ENCODE data around the gene LILRB2.
"Not testable (repeated sequence)": the region's sequence is repeated elsewhere in the genome, so short reads cannot be mapped to it uniquely, and the experiment has no call there.

LILRB2 gene

GRCh38 chr19:54281007-54281728 lies at the start of gene LILRB2:
TSS of gene LILRB2 (minus strand) at chr19:54281110. CDS start at chr19:54280496, 614 bp downstream.
- H3K4me1 Mint-ChIP-seq (ENCODE audit: low read depth): peaks cover 4% of the 10 kb centered on the region
- H3K9me3 Mint-ChIP-seq: no peaks in the 10 kb centered on the region
- H3K4me3 Mint-ChIP-seq: no peak within 1 kb of the TSS
- no peak within 1 kb of the TSS for H3K27ac Mint-ChIP-seq
- peaks cover 30% of the 10 kb centered on the region for H3K27me3 Mint-ChIP-seq (ENCODE audit: low read depth)
- H3K36me3 Mint-ChIP-seq (ENCODE audit: low read depth): no peaks in the 10 kb centered on the region

DNA sequence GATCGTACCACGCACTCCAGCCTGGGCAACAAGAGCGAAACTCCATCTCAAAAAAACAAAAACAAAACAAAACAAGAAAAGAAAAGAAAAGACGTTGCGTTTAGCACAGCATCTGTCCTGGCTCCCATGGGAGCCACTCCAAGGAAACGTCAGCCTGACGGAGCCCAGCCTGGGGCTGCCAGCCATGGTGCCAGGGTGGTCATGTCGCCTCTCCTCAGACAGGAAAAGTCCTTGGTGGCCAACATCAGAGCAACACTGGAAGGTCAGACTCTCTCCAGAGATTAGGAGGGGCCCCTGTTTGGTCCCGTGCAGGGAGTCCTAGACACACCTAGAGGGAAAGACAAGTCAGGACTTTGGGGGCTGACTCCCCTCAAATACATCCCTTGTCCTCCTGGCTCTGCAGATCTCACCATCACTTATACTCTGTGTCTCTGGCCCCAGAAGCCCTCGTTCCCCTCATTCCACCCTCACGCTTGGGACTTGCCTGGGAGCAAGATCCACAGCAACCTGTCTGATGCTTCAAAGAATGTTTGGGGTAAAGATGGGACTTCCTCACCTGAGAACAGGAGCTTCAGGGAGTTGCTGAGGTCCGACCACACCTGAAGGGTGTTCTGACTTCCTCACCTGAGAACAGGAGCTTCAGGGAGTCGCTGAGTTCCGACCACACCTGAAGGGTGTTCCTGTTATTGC lies 48.7 kb upstream of the LILRB2 start:
- no peaks in the 10 kb centered on the region for H3K9me3 Mint-ChIP-seq

GRCh38 chr19:54328781-54329180 lies 47.9 kb upstream of the LILRB2 start:
- H3K9me3 Mint-ChIP-seq; H3K36me3 Mint-ChIP-seq (ENCODE audit: low read depth); H3K4me3 Mint-ChIP-seq; H3K27ac Mint-ChIP-seq: not testable (repeated sequence)
- Mint-ChIP-seq H3K4me1 (ENCODE audit: low read depth) (peaks cover 13% of the 10 kb centered on the region), H3K27me3 (ENCODE audit: low read depth) (peaks cover 10% of the 10 kb centered on the region)

More for the DNA sequence above, 48.7 kb upstream of the LILRB2 start:
- Mint-ChIP-seq H3K27me3 (ENCODE audit: low read depth) (peaks cover 10% of the 10 kb centered on the region), H3K4me3 (no peak overlapping the region), H3K27ac (no peak overlapping the region), H3K4me1 (ENCODE audit: low read depth) (peaks cover 13% of the 10 kb centered on the region), H3K36me3 (ENCODE audit: low read depth) (no peaks in the 10 kb centered on the region)

DNA sequence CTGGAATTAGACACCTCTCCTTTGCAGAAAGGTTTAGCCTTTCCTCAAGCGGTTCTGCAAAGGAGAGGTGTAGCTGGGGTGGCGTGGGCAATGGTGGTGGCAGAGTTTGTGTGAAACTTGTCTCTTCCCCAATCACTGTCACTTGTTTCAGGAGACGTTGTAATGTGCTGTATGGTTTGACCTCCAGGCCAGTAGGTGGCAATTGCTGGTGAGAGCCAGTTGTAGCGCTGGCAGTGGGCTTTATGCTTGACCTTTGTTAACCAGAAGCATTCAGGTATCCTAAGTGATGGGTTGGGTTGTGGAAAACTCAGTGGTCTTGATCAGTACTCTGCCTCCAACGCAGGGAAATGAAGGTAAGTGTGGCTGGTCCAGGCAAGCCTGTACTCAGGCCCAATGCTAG lies 44.7 kb upstream of the LILRB2 start:
- no peaks in the 10 kb centered on the region for H3K36me3 Mint-ChIP-seq (ENCODE audit: low read depth)
- H3K27ac Mint-ChIP-seq: no peak overlapping the region
- H3K9me3 Mint-ChIP-seq: no peaks in the 10 kb centered on the region
- H3K4me3 Mint-ChIP-seq: no peak overlapping the region
- H3K4me1 Mint-ChIP-seq (ENCODE audit: low read depth): peaks cover 13% of the 10 kb centered on the region
- peaks cover 26% of the 10 kb centered on the region for H3K27me3 Mint-ChIP-seq (ENCODE audit: low read depth)

- H3K27ac Mint-ChIP-seq: no peak overlapping the region
- H3K4me1 Mint-ChIP-seq (ENCODE audit: low read depth): peaks cover 13% of the 10 kb centered on the region
- H3K36me3 Mint-ChIP-seq (ENCODE audit: low read depth): no peaks in the 10 kb centered on the region
- H3K27me3 Mint-ChIP-seq (ENCODE audit: low read depth): peaks cover 30% of the 10 kb centered on the region
- no peaks in the 10 kb centered on the region for H3K9me3 Mint-ChIP-seq
- H3K4me3 Mint-ChIP-seq: no peak overlapping the region
Measured at GRCh38 chr19:54325194-54325621, 44.3 kb upstream of the LILRB2 start.

GRCh38 chr19:54324071-54324470 lies 43.2 kb upstream of the LILRB2 start:
- no peaks in the 10 kb centered on the region for H3K36me3 Mint-ChIP-seq (ENCODE audit: low read depth)
- H3K4me1 Mint-ChIP-seq (ENCODE audit: low read depth): peaks cover 13% of the 10 kb centered on the region
- H3K9me3 Mint-ChIP-seq: no peaks in the 10 kb centered on the region
- H3K4me3 Mint-ChIP-seq: no peak overlapping the region
- H3K27ac Mint-ChIP-seq: no peak overlapping the region
- H3K27me3 Mint-ChIP-seq (ENCODE audit: low read depth): peaks cover 32% of the 10 kb centered on the region

- H3K36me3 Mint-ChIP-seq (ENCODE audit: low read depth); H3K27ac Mint-ChIP-seq; H3K4me3 Mint-ChIP-seq; H3K9me3 Mint-ChIP-seq: not testable (repeated sequence)
- peaks cover 12% of the 10 kb centered on the region for H3K4me1 Mint-ChIP-seq (ENCODE audit: low read depth)
- H3K27me3 Mint-ChIP-seq (ENCODE audit: low read depth): peaks cover 28% of the 10 kb centered on the region
Measured at GRCh38 chr19:54322934-54323333, 42.0 kb upstream of the LILRB2 start.

- H3K27me3 Mint-ChIP-seq (ENCODE audit: low read depth): peaks cover 28% of the 10 kb centered on the region
- H3K9me3 Mint-ChIP-seq; H3K36me3 Mint-ChIP-seq (ENCODE audit: low read depth); H3K4me1 Mint-ChIP-seq (ENCODE audit: low read depth); H3K27ac Mint-ChIP-seq; H3K4me3 Mint-ChIP-seq: not testable (repeated sequence)
Measured at GRCh38 chr19:54322295-54322694, 41.4 kb upstream of the LILRB2 start.

DNA sequence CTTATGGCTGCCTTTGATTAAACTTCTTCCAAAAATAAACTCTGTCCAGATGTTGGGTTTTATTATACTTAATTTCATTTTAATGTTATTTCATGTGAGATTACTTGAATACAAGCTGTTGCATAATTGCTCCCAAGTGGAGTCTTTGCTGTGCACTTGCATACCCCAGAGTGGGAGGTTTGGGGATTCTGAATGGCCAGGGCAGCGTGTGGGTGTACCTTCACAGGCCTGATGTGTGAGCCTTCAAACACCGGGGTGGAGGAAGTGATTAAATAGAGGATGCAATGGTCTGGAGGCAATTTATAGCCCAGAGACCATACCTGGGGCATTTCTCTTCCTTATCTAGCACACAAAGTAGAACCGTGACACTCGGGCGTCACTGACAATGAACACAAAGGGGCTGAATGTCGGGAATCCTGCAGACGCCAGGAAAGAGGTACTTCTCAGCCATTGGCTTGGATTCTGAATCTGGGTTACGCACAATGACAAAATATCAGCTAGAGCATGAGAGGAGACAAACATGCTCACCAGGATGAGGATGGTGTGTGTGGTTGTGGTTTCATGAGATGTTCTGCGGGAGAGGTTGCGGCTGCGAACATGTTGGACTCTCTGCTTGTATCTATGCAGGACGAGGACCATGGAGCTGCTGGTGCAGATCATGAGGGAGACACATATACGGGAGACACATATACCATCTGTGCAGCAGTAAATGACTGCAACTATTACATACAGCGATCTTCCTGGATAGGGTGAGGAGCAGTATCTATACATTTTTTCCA lies 39.2 kb upstream of the LILRB2 start:
- Mint-ChIP-seq H3K4me3 (no peak overlapping the region), H3K4me1 (ENCODE audit: low read depth) (peaks cover 1% of the 10 kb centered on the region), H3K36me3 (ENCODE audit: low read depth) (no peaks in the 10 kb centered on the region), H3K27ac (no peak overlapping the region), H3K27me3 (ENCODE audit: low read depth) (peaks cover 25% of the 10 kb centered on the region), H3K9me3 (no peaks in the 10 kb centered on the region)

- no peaks in the 10 kb centered on the region for H3K9me3 Mint-ChIP-seq
- no peak overlapping the region for H3K4me3 Mint-ChIP-seq
- H3K27me3 Mint-ChIP-seq (ENCODE audit: low read depth): peaks cover 28% of the 10 kb centered on the region
- no peak overlapping the region for H3K27ac Mint-ChIP-seq
- no peaks in the 10 kb centered on the region for H3K36me3 Mint-ChIP-seq (ENCODE audit: low read depth)
- no peaks in the 10 kb centered on the region for H3K4me1 Mint-ChIP-seq (ENCODE audit: low read depth)
Measured at GRCh38 chr19:54319049-54319448, 38.1 kb upstream of the LILRB2 start.

DNA sequence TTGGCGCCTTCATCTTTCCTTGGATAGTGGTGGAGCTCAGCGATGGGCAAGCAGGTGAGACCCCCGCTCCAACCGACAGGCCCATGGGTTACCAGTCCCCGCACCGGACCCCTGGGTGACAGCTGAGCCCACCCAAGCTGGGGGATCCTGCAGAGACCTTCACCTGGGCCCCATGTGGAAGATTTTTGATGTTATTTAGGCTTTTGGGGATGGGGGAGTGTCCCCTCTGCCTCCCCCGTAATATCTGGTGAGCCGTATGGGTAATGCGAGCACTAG lies 37.0 kb upstream of the LILRB2 start:
- Mint-ChIP-seq H3K9me3 (no peaks in the 10 kb centered on the region), H3K4me3 (no peak overlapping the region), H3K27ac (no peak overlapping the region), H3K4me1 (ENCODE audit: low read depth) (no peaks in the 10 kb centered on the region), H3K27me3 (ENCODE audit: low read depth) (peaks cover 33% of the 10 kb centered on the region), H3K36me3 (ENCODE audit: low read depth) (no peaks in the 10 kb centered on the region)

DNA sequence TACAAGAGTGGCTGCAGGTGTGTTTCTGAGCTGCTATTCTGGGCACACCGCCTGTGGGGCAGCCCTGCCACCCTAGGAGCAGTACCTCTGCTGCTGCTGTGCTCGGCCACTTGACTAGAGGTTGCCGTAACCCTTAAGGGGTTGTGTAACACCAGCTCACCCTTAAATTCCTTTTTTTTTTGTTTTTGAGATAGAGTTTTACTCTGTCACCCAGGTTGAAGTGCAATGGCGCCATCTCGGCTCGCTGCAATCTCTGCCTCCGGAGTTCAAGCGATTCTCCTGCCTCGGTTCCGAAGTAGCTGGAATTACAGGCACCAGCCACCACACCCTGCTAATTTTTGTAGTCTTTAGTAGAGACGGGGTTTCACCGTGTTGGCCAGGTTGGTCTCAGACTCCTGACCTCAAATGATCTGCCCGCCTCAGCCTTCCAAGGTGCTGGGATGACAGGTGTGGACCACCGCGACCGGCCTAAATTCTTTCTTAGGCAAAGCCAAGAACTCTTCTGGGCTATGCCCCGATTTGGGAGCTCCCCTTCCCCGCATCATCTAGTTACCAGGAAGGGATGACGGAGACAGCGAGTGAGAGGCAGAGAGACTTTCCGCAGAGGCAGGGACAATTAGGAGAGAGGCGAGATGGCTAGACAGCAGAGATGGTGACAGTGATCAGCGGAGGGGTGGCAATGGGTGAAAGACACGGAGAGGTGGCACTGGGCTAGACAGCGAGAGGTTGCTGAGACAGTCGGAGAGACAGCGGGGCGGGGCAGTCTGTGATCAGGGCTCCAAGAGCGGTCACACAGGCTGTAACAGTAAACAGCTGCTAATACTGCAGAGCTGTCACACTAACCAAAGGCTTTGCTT lies 36.4 kb upstream of the LILRB2 start:
- H3K4me1 Mint-ChIP-seq (ENCODE audit: low read depth): no peaks in the 10 kb centered on the region
- no peaks in the 10 kb centered on the region for H3K9me3 Mint-ChIP-seq
- H3K4me3 Mint-ChIP-seq: no peak overlapping the region

GRCh38 chr19:54316746-54317107 lies 35.8 kb upstream of the LILRB2 start:
- H3K36me3 Mint-ChIP-seq (ENCODE audit: low read depth): no peaks in the 10 kb centered on the region
- no peak overlapping the region for H3K27ac Mint-ChIP-seq
- no peak overlapping the region for H3K4me3 Mint-ChIP-seq
- peaks cover 31% of the 10 kb centered on the region for H3K27me3 Mint-ChIP-seq (ENCODE audit: low read depth)
- H3K9me3 Mint-ChIP-seq: no peaks in the 10 kb centered on the region
- no peaks in the 10 kb centered on the region for H3K4me1 Mint-ChIP-seq (ENCODE audit: low read depth)

More for the DNA sequence above, 36.4 kb upstream of the LILRB2 start:
- Mint-ChIP-seq H3K27ac (no peak overlapping the region), H3K36me3 (ENCODE audit: low read depth) (no peaks in the 10 kb centered on the region), H3K27me3 (ENCODE audit: low read depth) (peaks cover 37% of the 10 kb centered on the region)

- no peak overlapping the region for H3K4me3 Mint-ChIP-seq
- no peaks in the 10 kb centered on the region for H3K4me1 Mint-ChIP-seq (ENCODE audit: low read depth)
- H3K27ac Mint-ChIP-seq: no peak overlapping the region
- peaks cover 23% of the 10 kb centered on the region for H3K27me3 Mint-ChIP-seq (ENCODE audit: low read depth)
- H3K36me3 Mint-ChIP-seq (ENCODE audit: low read depth): no peaks in the 10 kb centered on the region
- no peaks in the 10 kb centered on the region for H3K9me3 Mint-ChIP-seq
Measured at GRCh38 chr19:54315956-54316355, 35.0 kb upstream of the LILRB2 start.

Data from T-helper 1 cell treated with Interleukin-12 subunit alpha and Interleukin-12 subunit beta and Interleukin-4 antibody, amounts not matched to agents 30 μg/mL and 1 μg/mL, for 36 hours (primary cell).